ENCODE results near the gene SP5. TPM values are rescaled to one million over a fixed set of nuclear protein-coding genes. Genes with fewer than 3 reads are reported as not detected.

The SP5 gene
- total RNA-seq, 6 experiments from 2014 or later = not detected

DNA sequence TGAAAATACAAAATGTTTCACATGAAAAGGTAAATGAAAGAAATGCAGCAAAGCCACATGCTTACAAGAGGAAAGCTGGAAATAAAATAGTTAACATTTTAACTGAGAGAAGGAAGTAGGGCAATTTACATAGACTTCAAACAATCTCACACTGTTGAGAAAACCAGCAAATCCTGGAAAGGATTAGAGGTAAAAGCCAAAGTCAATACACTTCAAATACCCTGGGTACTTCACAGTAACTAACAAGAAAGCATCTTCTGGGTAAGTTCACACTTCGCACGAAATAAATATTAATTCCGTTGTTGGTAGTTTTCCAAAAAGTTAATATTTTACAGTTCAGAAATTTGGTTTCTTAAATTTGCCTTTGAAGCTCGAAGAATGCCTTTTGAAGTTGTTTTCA lies 51.6 kb downstream of the SP5 start:
- Mint-ChIP-seq H3K4me3 (no peak overlapping the region), H3K9me3 (no peaks in the 10 kb centered on the region), H3K27me3 (ENCODE audit: insufficient read depth) (peaks cover 5% of the 10 kb centered on the region), H3K36me3 (ENCODE audit: low read depth) (no peaks in the 10 kb centered on the region), H3K27ac (no peak overlapping the region), H3K4me1 (ENCODE audit: low read depth) (peaks cover 7% of the 10 kb centered on the region; the same call in 1 of the 2 replicates)
- no peak for TF ChIP-seq CTCF (IDR thresholded peaks at IDR 0.05)
- DNase-seq = no peak

Other genes with a start within 250 kb of the SP5 start
- not detected for gene ERICH2, start 55.0 kb downstream of the SP5 start, total RNA-seq (2021; fragmentation: NEBNext Ultra II Directional; extraction: Animal tissue kit (Norgen Biotek cat#: 25700))
- under 1 TPM in 2 of 6 experiments, not detected in 4; 0.21 to 0.26 TPM for gene GAD1, start 101.5 kb downstream of the SP5 start, total RNA-seq (2021; fragmentation: NEBNext Ultra II Directional; extraction: Animal tissue kit (Norgen Biotek cat#: 25700))
- gene GORASP2, start 213.9 kb downstream of the SP5 start, total RNA-seq (2021; fragmentation: NEBNext Ultra II Directional; extraction: Animal tissue kit (Norgen Biotek cat#: 25700)) = 100 to 1,000 TPM; 113 to 124 (median 120) TPM